GM12875 (cell line): ENCODE results near the gene PRKN.
"Not testable (repeated sequence)": the region's sequence is repeated elsewhere in the genome, so short reads cannot be mapped to it uniquely, and the experiment has no call there.

Experiments used
- H3K4me3 ChIP-seq: one replicate; pipeline ENCODE4 v1.5.1; 2011; ENCODE audit warnings: low read depth, low read length, control low read depth
- CTCF ChIP-seq: IDR thresholded peaks from 2 replicates; pipeline ENCODE4 v1.5.1; 2011; ENCODE audit warnings: low read depth, mild to moderate bottlenecking, control low read depth, inconsistent platforms, low read length, moderate library complexity, borderline replicate concordance; ENCODE audit not compliant: insufficient read depth

Gene PRKN

DNA sequence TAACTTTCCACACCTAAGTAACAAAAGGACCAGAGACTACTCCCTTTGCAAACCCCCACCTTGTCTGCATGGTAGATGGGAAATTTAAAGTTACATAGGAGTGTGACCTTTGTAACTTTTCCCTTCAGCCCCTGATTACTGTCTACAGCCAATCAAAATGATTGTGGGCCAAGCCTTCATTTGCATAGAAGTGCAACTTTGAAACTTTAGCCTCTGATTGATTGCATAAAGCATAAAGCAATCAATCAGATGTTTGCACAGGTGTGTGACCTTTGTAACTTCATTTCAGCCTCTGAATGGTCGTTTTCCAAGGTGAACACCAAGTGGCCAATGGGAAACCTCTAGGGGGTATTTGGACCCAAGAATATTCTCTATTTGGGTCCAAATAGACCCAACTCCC, 46.1 kb downstream of the PRKN start:
- TF ChIP-seq CTCF: no peak
- no peak overlapping the region for H3K4me3 ChIP-seq

DNA sequence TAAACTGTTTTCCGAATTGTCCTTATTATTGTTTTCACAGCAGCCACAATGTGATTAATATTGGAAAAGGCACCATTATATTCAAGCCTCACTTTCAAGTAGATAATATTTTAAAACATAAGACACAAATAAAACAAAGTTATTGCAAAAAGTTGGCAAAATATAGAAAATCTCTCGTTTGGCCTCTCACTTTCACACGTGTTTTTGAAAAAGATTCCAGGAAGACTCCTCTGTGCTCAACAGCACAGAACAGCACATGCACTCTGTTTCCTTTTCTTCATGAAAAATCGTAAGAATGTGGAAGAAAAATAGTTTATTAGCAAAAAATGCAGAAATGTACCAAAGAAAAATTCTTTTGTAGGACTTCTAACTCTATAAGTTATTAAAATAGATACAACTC, 46.7 kb downstream of the PRKN start:
- no peak overlapping the region for H3K4me3 ChIP-seq
- TF ChIP-seq CTCF: no peak

DNA sequence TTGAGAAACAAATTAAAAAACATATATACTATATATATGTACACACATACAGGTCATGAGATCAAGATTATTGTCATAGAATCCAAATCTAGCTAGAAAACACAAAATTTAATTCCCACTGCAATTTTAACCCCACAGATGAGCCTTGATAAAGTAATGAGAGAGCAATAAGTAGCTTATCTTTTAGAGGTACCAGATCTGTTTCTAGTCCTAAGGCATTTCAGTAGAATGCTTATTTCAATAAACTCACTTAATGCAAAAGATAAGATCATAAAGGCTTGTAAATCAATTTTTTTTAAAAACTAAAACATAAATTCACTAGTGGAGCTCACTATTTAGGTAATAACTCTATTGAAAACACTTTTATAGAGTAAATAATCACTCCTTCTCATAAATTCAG, 47.2 kb downstream of the PRKN start:
- TF ChIP-seq CTCF: no peak
- H3K4me3 ChIP-seq: no peak overlapping the region

DNA sequence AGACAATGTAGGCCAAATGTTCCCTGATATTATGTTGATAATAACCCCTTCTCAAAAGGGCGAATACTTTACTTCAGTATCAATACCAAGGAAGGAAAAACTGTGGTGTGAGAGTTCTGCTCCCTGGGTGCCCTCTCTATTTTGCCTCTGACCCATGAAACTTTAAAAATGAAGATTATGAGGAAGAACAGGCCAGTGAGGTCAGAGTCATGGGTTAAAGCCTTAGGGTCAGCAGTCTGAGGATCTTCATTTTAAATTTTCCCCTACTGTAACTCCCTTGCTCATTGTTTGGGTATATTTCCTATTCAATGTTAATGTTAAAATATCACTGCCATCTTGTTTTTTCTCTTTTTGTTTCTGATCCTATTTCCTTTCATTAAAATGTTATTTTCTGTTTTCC, 47.9 kb downstream of the PRKN start:
- no peak for TF ChIP-seq CTCF
- no peak overlapping the region for H3K4me3 ChIP-seq

DNA sequence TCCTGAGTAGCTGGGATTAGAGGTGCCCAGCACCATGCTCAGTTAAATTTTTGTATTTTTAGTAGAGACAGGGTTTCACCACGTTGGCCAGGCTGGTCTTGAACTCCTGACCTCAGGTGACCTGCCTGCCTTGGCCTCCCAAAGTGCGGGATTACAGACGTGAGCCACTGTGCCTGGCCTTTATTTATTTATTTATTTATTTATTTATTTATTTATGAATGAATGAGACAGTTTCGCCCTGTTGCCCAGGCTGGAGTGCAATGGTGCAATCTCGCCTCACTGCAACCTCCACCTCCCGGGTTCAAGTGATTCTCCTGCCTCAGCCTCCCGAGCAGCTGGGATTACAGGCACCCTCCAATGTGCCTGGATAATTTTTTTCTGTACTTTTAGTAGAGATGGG, 48.7 kb downstream of the PRKN start:
- not testable (repeated sequence) for H3K4me3 ChIP-seq

- no peak overlapping the region for H3K4me3 ChIP-seq
- no peak for TF ChIP-seq CTCF
These were observed 52.1 kb downstream of the PRKN start for GRCh38 chr6:162675503-162675902.

- no peak overlapping the region for H3K4me3 ChIP-seq
- no peak for TF ChIP-seq CTCF
These were observed 53.1 kb downstream of the PRKN start for GRCh38 chr6:162674452-162674851.

DNA sequence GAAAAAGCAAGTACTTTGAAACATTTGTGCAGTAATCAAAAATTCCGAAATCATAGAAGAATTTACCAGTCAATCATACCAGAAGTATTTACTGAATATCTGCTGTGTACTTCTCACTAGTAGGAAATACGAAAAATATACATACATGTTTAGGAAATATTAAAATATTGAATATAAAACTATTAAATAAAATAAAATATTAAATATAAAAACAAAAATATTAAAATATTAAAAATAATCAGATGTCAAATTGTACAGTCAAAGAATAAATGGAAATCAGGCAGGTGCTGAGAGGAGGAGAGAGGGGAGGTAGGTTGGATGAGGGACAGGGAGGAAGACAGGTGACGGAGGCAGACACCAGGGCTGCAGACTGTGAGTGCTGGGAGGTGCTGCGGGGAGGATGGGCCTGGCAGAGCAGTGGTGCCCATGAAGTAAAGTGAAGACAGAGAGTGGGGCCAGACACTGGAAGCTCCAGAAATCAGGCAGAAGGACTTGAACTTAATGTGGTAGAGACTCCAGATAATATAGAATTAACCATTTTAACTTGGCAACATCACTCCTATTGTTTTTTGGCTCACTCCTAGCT, 55.9 kb downstream of the PRKN start:
- no peak for TF ChIP-seq CTCF
- H3K4me3 ChIP-seq: no peak overlapping the region
